GM19351 (cell line): ENCODE measurements around the gene CALR.
"Not testable (repeated sequence)": the region's sequence is repeated elsewhere in the genome, so short reads cannot be mapped to it uniquely, and the experiment has no call there.

Experiments
- ATAC-seq: cut with Tn5 transposase; IDR thresholded peaks from one replicate; pipeline ENCODE4 v1.9.1; 2021; ENCODE audit warnings: mild to moderate bottlenecking, moderate library complexity; ENCODE audit not compliant: unreplicated experiment

Gene CALR

GRCh38 chr19:12933287-12934072, 4.9 kb upstream of the CALR start, which contains the start of gene FARSA:
TSS of gene FARSA (minus strand) at chr19:12933711. CDS start at chr19:12933696, 15 bp downstream.
- ATAC-seq = peak; percentile 49

- ATAC-seq = no peak
Observed at GRCh38 chr19:12935071-12935470, 3.3 kb upstream of the CALR start.

GRCh38 chr19:12936582-12936981, 1.8 kb upstream of the CALR start:
- ATAC-seq = no peak

GRCh38 chr19:12937093-12937926, 1.1 kb upstream of the CALR start:
- no peak for ATAC-seq

GRCh38 chr19:12938779-12939601, 581 bp downstream of the CALR start:
- ATAC-seq = no peak

GRCh38 chr19:12939975-12940423, 1.6 kb downstream of the CALR start:
- no peak for ATAC-seq

GRCh38 chr19:12940897-12941296, 2.5 kb downstream of the CALR start:
- no peak for ATAC-seq

GRCh38 chr19:12943437-12944044, 5.1 kb downstream of the CALR start:
- ATAC-seq = no peak

GRCh38 chr19:12944104-12944674, 5.8 kb downstream of the CALR start:
- no peak for ATAC-seq

GRCh38 chr19:12945479-12946091, 7.2 kb downstream of the CALR start, which contains the start of gene RAD23A:
TSS of gene RAD23A (plus strand) at chr19:12945862. CDS start at chr19:12945949, 87 bp downstream.
- peak; percentile 64 for ATAC-seq

- peak; percentile 36 for ATAC-seq
Observed at GRCh38 chr19:12946092-12946721, 7.8 kb downstream of the CALR start.

GRCh38 chr19:12946731-12947496, 8.5 kb downstream of the CALR start:
- no peak for ATAC-seq

GRCh38 chr19:12947702-12948611, 9.5 kb downstream of the CALR start:
- no peak for ATAC-seq

GRCh38 chr19:12948612-12949362, 10.4 kb downstream of the CALR start:
- no peak for ATAC-seq

- no peak for ATAC-seq
Observed at GRCh38 chr19:12949363-12950283, 11.2 kb downstream of the CALR start.

GRCh38 chr19:12952050-12952449, 13.6 kb downstream of the CALR start:
- ATAC-seq = not testable (repeated sequence)
